H7 (cell line): ENCODE measurements around the gene INSC. TPM values are rescaled to one million over a fixed set of nuclear protein-coding genes. Genes with fewer than 3 reads are reported as not detected.

Experiments used
- DNase-seq: peaks from one replicate; pipeline ENCODE4 v3.0.0; 2012
- H3K27me3 ChIP-seq: 2 replicates; pipeline ENCODE4 v1.6.0; 2011; ENCODE audit warnings: mild to moderate bottlenecking, low read length; ENCODE audit not compliant: control insufficient read depth, insufficient read depth
- H3K36me3 ChIP-seq: replicated peaks from 2 replicates; pipeline ENCODE4 v1.5.1; 2011; ENCODE audit warnings: low read length; ENCODE audit not compliant: control insufficient read depth, insufficient read depth
- H3K4me3 ChIP-seq: 2 replicates; pipeline ENCODE4 v1.5.1; 2011; ENCODE audit warnings: low read depth, mild to moderate bottlenecking, control low read depth, low read length, moderate library complexity; ENCODE audit not compliant: insufficient read depth
- total RNA-seq: library from RNA; depleted of rRNA; stranded (reverse); fragments of >200 nt; shearing (Covaris generic); gene quantifications from 2 replicates; pipeline ENCODE4 v1.2.3, GENCODE V29; 2014

INSC gene
- total RNA-seq, 1 experiment from 2014 or later = not detected

GRCh38 chr11:15223318-15223717 lies 108.6 kb downstream of the INSC start:
- Histone ChIP-seq H3K36me3 (no peaks in the 10 kb centered on the region), H3K27me3 (no peaks in the 10 kb centered on the region), H3K4me3 (no peak overlapping the region)
- no peak for DNase-seq

GRCh38 chr11:15224466-15224865 lies 109.7 kb downstream of the INSC start:
- no peaks in the 10 kb centered on the region for H3K27me3 ChIP-seq
- no peak overlapping the region for H3K4me3 ChIP-seq
- H3K36me3 ChIP-seq = no peaks in the 10 kb centered on the region
- DNase-seq = no peak

- no peak overlapping the region for H3K4me3 ChIP-seq
- DNase-seq = no peak
- H3K36me3 ChIP-seq = no peaks in the 10 kb centered on the region
- no peaks in the 10 kb centered on the region for H3K27me3 ChIP-seq
Measured at GRCh38 chr11:15227011-15227410, 112.3 kb downstream of the INSC start.

GRCh38 chr11:15228331-15228849 lies 113.7 kb downstream of the INSC start:
- Histone ChIP-seq H3K36me3 (no peaks in the 10 kb centered on the region), H3K4me3 (no peak overlapping the region)
- no peak for DNase-seq

GRCh38 chr11:15229069-15229468 lies 114.3 kb downstream of the INSC start:
- DNase-seq = no peak
- Histone ChIP-seq H3K27me3 (no peaks in the 10 kb centered on the region), H3K4me3 (no peak overlapping the region), H3K36me3 (no peaks in the 10 kb centered on the region)

More at GRCh38 chr11:15228331-15228849, 113.7 kb downstream of the INSC start:
- H3K27me3 ChIP-seq = no peaks in the 10 kb centered on the region

GRCh38 chr11:15232496-15232895 lies 117.8 kb downstream of the INSC start:
- no peak overlapping the region for H3K4me3 ChIP-seq
- H3K36me3 ChIP-seq = no peaks in the 10 kb centered on the region
- no peaks in the 10 kb centered on the region for H3K27me3 ChIP-seq
- no peak for DNase-seq

GRCh38 chr11:15233371-15234165 lies 118.8 kb downstream of the INSC start:
- Histone ChIP-seq H3K27me3 (no peaks in the 10 kb centered on the region), H3K4me3 (no peak overlapping the region), H3K36me3 (no peaks in the 10 kb centered on the region)
- DNase-seq = no peak

- Histone ChIP-seq H3K36me3 (no peaks in the 10 kb centered on the region), H3K4me3 (no peak overlapping the region)
- DNase-seq = no peak
Measured at GRCh38 chr11:15234796-15235195, 120.1 kb downstream of the INSC start.

GRCh38 chr11:15236559-15236958 lies 121.8 kb downstream of the INSC start:
- Histone ChIP-seq H3K27me3 (no peaks in the 10 kb centered on the region), H3K4me3 (no peak overlapping the region), H3K36me3 (no peaks in the 10 kb centered on the region)
- DNase-seq = no peak

More at GRCh38 chr11:15234796-15235195, 120.1 kb downstream of the INSC start:
- no peaks in the 10 kb centered on the region for H3K27me3 ChIP-seq

GRCh38 chr11:15238856-15239255 lies 124.1 kb downstream of the INSC start:
- no peaks in the 10 kb centered on the region for H3K27me3 ChIP-seq
- H3K4me3 ChIP-seq = no peak overlapping the region
- no peaks in the 10 kb centered on the region for H3K36me3 ChIP-seq
- DNase-seq = no peak

GRCh38 chr11:15248749-15249148 lies 134.0 kb downstream of the INSC start:
- no peaks in the 10 kb centered on the region for H3K36me3 ChIP-seq
- no peak for DNase-seq
- peaks cover 1% of the 10 kb centered on the region; the same call in 1 of the 2 replicates for H3K27me3 ChIP-seq
- no peak overlapping the region for H3K4me3 ChIP-seq

- DNase-seq = no peak
- no peaks in the 10 kb centered on the region for H3K27me3 ChIP-seq
- no peak overlapping the region for H3K4me3 ChIP-seq
- no peaks in the 10 kb centered on the region for H3K36me3 ChIP-seq
Measured at GRCh38 chr11:15258433-15259165, 143.9 kb downstream of the INSC start.

GRCh38 chr11:15266999-15267398 lies 152.3 kb downstream of the INSC start:
- H3K4me3 ChIP-seq = no peak overlapping the region

GRCh38 chr11:15268598-15268997 lies 153.9 kb downstream of the INSC start:
- DNase-seq = no peak
- Histone ChIP-seq H3K36me3 (no peaks in the 10 kb centered on the region), H3K4me3 (no peak overlapping the region), H3K27me3 (no peaks in the 10 kb centered on the region)

More at GRCh38 chr11:15266999-15267398, 152.3 kb downstream of the INSC start:
- Histone ChIP-seq H3K27me3 (no peaks in the 10 kb centered on the region), H3K36me3 (no peaks in the 10 kb centered on the region)
- DNase-seq = no peak

- no peaks in the 10 kb centered on the region for H3K27me3 ChIP-seq
- no peak for DNase-seq
- H3K36me3 ChIP-seq = no peaks in the 10 kb centered on the region
- H3K4me3 ChIP-seq = no peak overlapping the region
Measured at GRCh38 chr11:15275141-15275540, 160.4 kb downstream of the INSC start.
